HG03565 (cell line): Measurements from ENCODE around the gene PILRB.

Experiments
- ATAC-seq: cut with Tn5 transposase; IDR thresholded peaks from one replicate; pipeline ENCODE4 v1.9.1; 2021; ENCODE audit warnings: mild to moderate bottlenecking, moderate library complexity; ENCODE audit not compliant: unreplicated experiment

The PILRB gene

GRCh38 chr7:100400656-100401055 lies 42.7 kb downstream of the PILRB start:
- no peak for ATAC-seq

GRCh38 chr7:100401811-100402210 lies 43.9 kb downstream of the PILRB start:
- no peak for ATAC-seq

GRCh38 chr7:100402241-100402640 lies 44.3 kb downstream of the PILRB start:
- ATAC-seq: no peak

- ATAC-seq: no peak
Measured at GRCh38 chr7:100406767-100407166, 48.9 kb downstream of the PILRB start.

- ATAC-seq: no peak
Measured at GRCh38 chr7:100407285-100408180, 49.6 kb downstream of the PILRB start.

GRCh38 chr7:100411101-100411500 lies 53.2 kb downstream of the PILRB start:
- ATAC-seq: no peak

- no peak for ATAC-seq
Measured at GRCh38 chr7:100413346-100413745, 55.4 kb downstream of the PILRB start.

GRCh38 chr7:100413889-100414288 lies 56.0 kb downstream of the PILRB start:
- no peak for ATAC-seq

- ATAC-seq: no peak
Measured at GRCh38 chr7:100415448-100415847, 57.5 kb downstream of the PILRB start.
